ENCODE measurements around the gene EIF5.

The EIF5 gene

DNA sequence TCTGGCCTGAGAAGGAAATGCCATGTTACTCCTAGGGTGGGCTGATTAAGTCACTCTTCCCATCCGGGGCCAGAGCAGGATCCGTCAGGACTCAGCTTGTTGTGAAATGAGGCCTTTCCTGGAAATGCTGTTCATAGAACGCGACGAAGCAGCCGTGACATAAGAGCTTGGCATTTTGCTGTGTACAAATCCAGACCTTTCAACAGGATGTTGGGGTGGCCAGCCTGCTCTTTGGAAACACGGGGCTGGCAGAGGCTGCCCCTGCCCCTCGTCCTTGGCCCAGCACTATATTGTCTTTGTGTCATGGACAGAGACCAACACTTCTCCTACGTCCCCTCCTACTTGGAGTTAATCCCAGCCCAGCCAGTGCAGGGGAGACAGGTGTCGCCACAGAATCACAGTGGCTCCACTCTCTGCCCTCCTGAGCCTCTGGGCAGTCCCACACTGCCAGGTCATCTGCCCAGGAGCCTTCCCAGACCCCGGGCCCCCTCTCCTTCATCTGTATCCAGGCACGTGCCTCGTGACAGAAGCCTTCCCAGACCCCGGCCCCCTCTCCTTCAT is 18.6 kb upstream of the EIF5 start:
- DNase-seq (ENCODE audit: extremely low read depth, low read depth) = no peak
- TF ChIP-seq, protein P1, sequence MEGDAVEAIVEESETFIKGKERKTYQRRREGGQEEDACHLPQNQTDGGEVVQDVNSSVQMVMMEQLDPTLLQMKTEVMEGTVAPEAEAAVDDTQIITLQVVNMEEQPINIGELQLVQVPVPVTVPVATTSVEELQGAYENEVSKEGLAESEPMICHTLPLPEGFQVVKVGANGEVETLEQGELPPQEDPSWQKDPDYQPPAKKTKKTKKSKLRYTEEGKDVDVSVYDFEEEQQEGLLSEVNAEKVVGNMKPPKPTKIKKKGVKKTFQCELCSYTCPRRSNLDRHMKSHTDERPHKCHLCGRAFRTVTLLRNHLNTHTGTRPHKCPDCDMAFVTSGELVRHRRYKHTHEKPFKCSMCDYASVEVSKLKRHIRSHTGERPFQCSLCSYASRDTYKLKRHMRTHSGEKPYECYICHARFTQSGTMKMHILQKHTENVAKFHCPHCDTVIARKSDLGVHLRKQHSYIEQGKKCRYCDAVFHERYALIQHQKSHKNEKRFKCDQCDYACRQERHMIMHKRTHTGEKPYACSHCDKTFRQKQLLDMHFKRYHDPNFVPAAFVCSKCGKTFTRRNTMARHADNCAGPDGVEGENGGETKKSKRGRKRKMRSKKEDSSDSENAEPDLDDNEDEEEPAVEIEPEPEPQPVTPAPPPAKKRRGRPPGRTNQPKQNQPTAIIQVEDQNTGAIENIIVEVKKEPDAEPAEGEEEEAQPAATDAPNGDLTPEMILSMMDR (IDR thresholded peaks at IDR 0.05; ENCODE audit: low read depth, low read length, missing control alignments) = no peak
- no peak overlapping the region for H3K4me3 ChIP-seq (replicated peaks; ENCODE audit: low read depth, low read length)

DNA sequence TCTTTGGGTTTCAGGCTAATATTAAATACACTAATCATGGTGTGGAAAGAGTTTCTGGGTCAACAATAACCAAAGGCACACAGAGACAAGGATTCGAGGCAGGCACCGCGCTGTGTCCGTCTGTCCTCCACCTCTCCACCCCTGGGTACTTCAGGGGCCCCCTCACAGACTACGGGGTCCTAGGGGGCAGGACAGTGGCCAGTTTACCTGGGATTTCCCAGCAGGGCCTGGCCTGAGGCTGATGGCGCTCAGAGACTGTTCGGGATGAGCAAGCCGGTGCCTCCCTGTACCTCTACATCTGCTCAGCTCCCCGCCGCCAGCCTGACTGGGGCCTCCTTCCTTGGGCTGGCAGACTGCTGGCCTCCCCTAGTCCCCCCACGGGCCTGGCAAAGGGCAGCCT is 18.1 kb upstream of the EIF5 start:
- no peak overlapping the region for H3K4me3 ChIP-seq (replicated peaks; ENCODE audit: low read depth, low read length)
- TF ChIP-seq, protein P1 (IDR thresholded peaks at IDR 0.05; ENCODE audit: low read depth, low read length, missing control alignments) = no peak
- DNase-seq (ENCODE audit: extremely low read depth, low read depth) = no peak

DNA sequence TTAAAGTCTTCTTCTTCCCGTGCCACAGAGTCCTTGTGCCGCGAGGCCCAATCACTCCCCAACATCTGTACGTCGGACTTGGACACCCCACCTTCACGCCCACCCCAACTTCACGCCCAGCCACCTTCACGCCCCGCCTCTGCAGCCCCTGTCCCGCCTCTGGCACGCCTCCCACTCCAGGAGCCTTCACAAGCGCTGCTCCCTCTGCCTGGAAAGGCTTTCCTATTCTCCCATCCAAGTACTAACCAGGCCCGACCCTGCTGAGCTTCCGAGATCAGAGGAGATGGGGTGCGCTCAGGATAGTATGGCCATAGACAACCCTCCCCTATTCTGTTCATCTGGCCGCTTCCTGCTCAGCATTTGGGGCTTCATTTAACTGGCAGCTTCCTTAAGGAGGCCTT is 17.3 kb upstream of the EIF5 start:
- H3K4me3 ChIP-seq (replicated peaks; ENCODE audit: low read depth, low read length) = no peak overlapping the region
- no peak for DNase-seq (ENCODE audit: extremely low read depth, low read depth)
- TF ChIP-seq, protein P1 (IDR thresholded peaks at IDR 0.05; ENCODE audit: low read depth, low read length, missing control alignments) = no peak

DNA sequence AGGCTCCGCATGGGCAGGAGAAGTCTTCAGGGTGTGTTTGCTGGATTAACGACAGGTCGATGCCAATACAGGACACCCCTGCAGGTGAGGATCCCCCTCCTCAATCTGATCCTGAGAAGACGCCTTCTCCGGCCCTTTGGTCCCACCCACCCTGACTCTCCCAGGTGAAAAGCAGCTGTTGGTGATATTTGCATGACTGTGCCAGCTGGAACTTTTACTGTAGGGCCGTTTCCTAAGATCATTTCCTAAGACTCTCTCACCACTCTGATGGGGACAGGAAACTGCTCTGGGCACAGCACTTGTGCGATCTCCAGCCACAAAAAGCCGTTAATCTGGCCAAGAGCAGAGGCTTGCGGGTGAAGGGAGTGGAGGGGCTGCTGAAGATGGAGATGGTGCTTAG is 16.8 kb upstream of the EIF5 start:
- TF ChIP-seq, protein P1 (IDR thresholded peaks at IDR 0.05; ENCODE audit: low read depth, low read length, missing control alignments) = no peak
- DNase-seq (ENCODE audit: extremely low read depth, low read depth) = no peak

DNA sequence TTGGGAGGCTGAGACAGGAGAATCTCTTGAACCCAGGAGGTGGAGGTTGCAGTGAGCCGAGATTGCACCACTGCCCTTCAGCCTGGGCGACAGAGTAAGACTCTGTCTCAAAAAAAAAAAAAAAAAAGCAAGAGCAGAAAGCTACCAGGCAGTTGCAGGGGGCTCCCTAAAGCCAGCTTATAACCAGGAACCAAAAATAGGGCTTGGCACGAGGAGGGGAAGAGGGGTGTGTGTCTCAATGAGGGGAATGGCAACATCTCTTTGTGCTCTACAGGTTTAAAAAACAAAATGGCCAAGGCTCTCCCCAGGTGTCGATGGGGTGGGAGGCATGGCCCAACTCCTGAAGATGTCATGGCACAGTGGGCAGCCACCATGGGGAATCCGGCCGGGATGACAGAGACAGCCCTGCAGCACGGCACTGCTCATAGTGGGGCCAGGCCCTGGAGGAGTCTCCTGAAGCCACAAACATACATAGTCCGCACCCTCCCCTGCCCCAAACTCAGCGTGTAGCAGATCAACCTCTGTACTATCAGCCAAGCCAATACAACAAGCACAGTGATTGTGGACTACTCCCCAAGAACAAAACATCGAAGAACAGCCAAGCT is 16.0 kb upstream of the EIF5 start:
- TF ChIP-seq, protein P1 (IDR thresholded peaks at IDR 0.05; ENCODE audit: low read depth, low read length, missing control alignments) = no peak
- no peak overlapping the region for H3K4me3 ChIP-seq (replicated peaks; ENCODE audit: low read depth, low read length)
- DNase-seq (ENCODE audit: extremely low read depth, low read depth) = no peak

More for the DNA sequence above, 16.8 kb upstream of the EIF5 start:
- H3K4me3 ChIP-seq (replicated peaks; ENCODE audit: low read depth, low read length) = no peak overlapping the region

DNA sequence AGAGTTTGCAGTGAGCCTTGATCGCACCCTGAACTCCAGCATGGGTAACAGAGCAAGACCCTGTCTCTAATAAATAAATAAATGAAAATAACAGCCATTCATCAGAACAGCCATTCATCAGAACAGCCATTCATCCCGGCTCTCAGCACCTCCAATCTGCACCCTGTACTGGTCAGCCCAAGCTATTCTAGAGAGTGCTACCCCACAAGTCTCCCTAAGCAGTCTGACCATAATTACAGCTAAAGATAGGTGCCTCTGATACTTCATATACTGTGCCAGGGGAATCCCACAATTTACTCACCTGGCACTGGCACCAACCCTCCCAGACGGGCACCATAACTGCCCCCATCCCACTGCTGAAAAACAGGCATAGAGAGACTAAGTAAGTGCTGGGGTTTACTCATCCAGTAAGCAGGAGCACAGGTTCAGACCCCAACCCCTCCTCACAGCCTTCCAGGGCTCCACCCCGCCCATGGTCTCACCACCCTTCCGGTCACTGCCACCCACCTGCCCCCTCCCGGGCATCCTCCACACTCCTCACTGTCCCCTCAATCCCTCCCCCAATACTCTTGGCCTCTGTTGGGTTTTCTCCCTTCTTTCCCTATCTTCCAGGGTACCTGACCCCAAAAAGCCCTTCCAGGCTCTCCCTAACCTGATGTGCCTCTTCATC is 15.2 kb upstream of the EIF5 start:
- H3K4me3 ChIP-seq (replicated peaks; ENCODE audit: low read depth, low read length) = no peak overlapping the region
- TF ChIP-seq, protein P1 (IDR thresholded peaks at IDR 0.05; ENCODE audit: low read depth, low read length, missing control alignments) = no peak
- DNase-seq (ENCODE audit: extremely low read depth, low read depth) = no peak
